HCT116 (cell line): Measurements from ENCODE around the gene SCAI. TPM values are rescaled to one million over a fixed set of nuclear protein-coding genes. Genes with fewer than 3 reads are reported as not detected.

ENCODE experiments used
- ATAC-seq: fragments of 200-7000 bp; cut with Tn5 transposase; 2 replicates; pipeline ENCODE4 v1.9.1; 2020; ENCODE audit warnings: mild to moderate bottlenecking, moderate library complexity
- BruUV-seq: library from RNA; stranded (reverse); fragments of 400-500 nt; replicated peaks from 2 replicates; lab custom pipeline; 2021; lab: Mats Ljungman, UMichigan
- CTCF ChIA-PET: fragments of 300-600 bp; sonication (Branson Sonifier 250); formaldehyde crosslinking; loops from one replicate; lab custom pipeline; 2021; ENCODE audit warnings: antibody characterized with exemption; lab: Charles Lee
- POLR2A ChIA-PET: fragments of 300-600, 350-600 bp; sonication (Branson Sonifier 250); formaldehyde crosslinking; loops from one replicate; lab custom pipeline; 2021; ENCODE audit warnings: antibody characterized with exemption; lab: Charles Lee
- RAD21 ChIA-PET, 2 experiments: fragments of 300-600 bp; sonication (Branson Sonifier 250); formaldehyde crosslinking; loops; one replicate each; lab custom pipeline; 2023; ENCODE audit warnings: low total read pairs in 2 of 2; ENCODE audit not compliant: uncharacterized antibody in 2 of 2, unreplicated experiment in 2 of 2, low non-redundant PET in 1 of 2; lab: Charles Lee
- DNase-seq: peaks from one replicate; pipeline ENCODE4 v3.0.0-alpha.2; 2010; ENCODE audit warnings: low read depth, low spot score
- H2AFZ ChIP-seq: fragments of 200-600 bp; shearing (Covaris generic), sonication (generic); 2 replicates; pipeline ENCODE4 v1.6.1; 2017; ENCODE audit warnings: low read depth, mixed run types, mixed read lengths, antibody characterized with exemption, low read length; ENCODE audit not compliant: poor library complexity, severe bottlenecking
- H3K27ac ChIP-seq: 2 replicates; pipeline ENCODE4 v1.5.1; 2012; ENCODE audit warnings: low read depth, low read length
- H3K27me3 ChIP-seq: fragments of 200-600 bp; sonication (generic); 2 replicates; pipeline ENCODE4 v1.6.1; 2016; ENCODE audit warnings: mixed run types, low read length, mixed read lengths; ENCODE audit not compliant: insufficient read depth
- H3K36me3 ChIP-seq, 2 experiments: fragments of 200-500 bp in 1 of 2; fragments of 200-600 bp in 1 of 2; sonication (Bioruptor generic) in 1 of 2; sonication (generic) in 1 of 2; 2 replicates each; pipeline versions ENCODE4 v1.5.1 to v1.6.1; 2014 to 2016; ENCODE audit warnings: low read length in 2 of 2, inconsistent platforms in 1 of 2, mixed read lengths in 1 of 2, mixed run types in 1 of 2; ENCODE audit not compliant: insufficient read depth in 2 of 2, control insufficient read depth in 1 of 2
- H3K4me1 ChIP-seq, 2 experiments: fragments of 200-600 bp in 1 of 2; sonication (generic) in 1 of 2; 2 replicates each; pipeline versions ENCODE4 v1.5.1 to v1.6.1; 2012 to 2017; ENCODE audit warnings: low read length in 2 of 2, inconsistent platforms in 1 of 2, mild to moderate bottlenecking in 1 of 2, mixed read lengths in 1 of 2, mixed run types in 1 of 2, moderate library complexity in 1 of 2; ENCODE audit not compliant: insufficient read depth in 2 of 2, control insufficient read depth in 1 of 2
- H3K4me2 ChIP-seq: fragments of 200-600 bp; sonication (generic); 2 replicates; pipeline ENCODE4 v1.6.1; 2017; ENCODE audit warnings: mixed run types, low read length, mixed read lengths
- H3K4me3 ChIP-seq, 2 experiments: fragments of 200-600 bp in 1 of 2; sonication (generic) in 1 of 2; replicated peaks in 1 of 2; 2 replicates each; pipeline ENCODE4 v1.5.1; 2011 to 2016; ENCODE audit warnings: low read length in 2 of 2, control low read depth in 1 of 2, low read depth in 1 of 2, mild to moderate bottlenecking in 1 of 2, mixed read lengths in 1 of 2, mixed run types in 1 of 2
- H3K79me2 ChIP-seq: fragments of 200-600 bp; sonication (generic); 2 replicates; pipeline ENCODE4 v1.6.1; 2017; ENCODE audit warnings: mild to moderate bottlenecking, mixed run types, low read length, moderate library complexity, mixed read lengths; ENCODE audit not compliant: insufficient read depth
- H3K9ac ChIP-seq: fragments of 200-600 bp; sonication (generic); 2 replicates; pipeline ENCODE4 v1.6.1; 2016; ENCODE audit warnings: low read length, mixed read lengths
- H3K9me2 ChIP-seq: fragments of 200-600 bp; sonication (generic), shearing (Covaris generic); 2 replicates; pipeline ENCODE4 v1.6.1; 2017; ENCODE audit warnings: mixed run types, mild to moderate bottlenecking, moderate library complexity; ENCODE audit not compliant: insufficient read depth
- H3K9me3 ChIP-seq, 2 experiments: fragments of 200-500 bp in 1 of 2; fragments of 200-600 bp in 1 of 2; sonication (Bioruptor generic) in 1 of 2; sonication (generic) in 1 of 2; 2 replicates each; pipeline ENCODE4 v1.6.1; 2014 to 2017; ENCODE audit warnings: low read length in 2 of 2, mixed read lengths in 2 of 2, inconsistent platforms in 1 of 2, low read depth in 1 of 2, mild to moderate bottlenecking in 1 of 2, mixed run types in 1 of 2, moderate library complexity in 1 of 2; ENCODE audit not compliant: control insufficient read depth in 1 of 2, insufficient read depth in 1 of 2
- H4K20me1 ChIP-seq: fragments of 200-600 bp; sonication (generic), shearing (Covaris generic); 2 replicates; pipeline ENCODE4 v1.6.1; 2017; ENCODE audit warnings: mixed run types, mild to moderate bottlenecking, moderate library complexity; ENCODE audit not compliant: insufficient read depth
- ATF3 ChIP-seq: IDR thresholded peaks from 2 replicates; pipeline ENCODE4 v1.6.1; 2012
- CBX3 ChIP-seq: IDR thresholded peaks from 2 replicates; pipeline ENCODE4 v1.6.1; 2012; ENCODE audit warnings: low read depth
- CEBPB ChIP-seq: IDR thresholded peaks from 2 replicates; pipeline ENCODE4 v1.6.1; 2012; ENCODE audit warnings: low read depth
- CTCF ChIP-seq, 3 experiments: fragments of 200-600 bp in 1 of 3; sonication (generic) in 1 of 3; IDR thresholded peaks in 2 of 3; conservative IDR thresholded peaks in 1 of 3; 2 replicates each; pipeline ENCODE4 v1.5.1; 2012 to 2017; ENCODE audit warnings: low read depth in 2 of 3, low read length in 2 of 3, antibody characterized with exemption in 1 of 3, borderline replicate concordance in 1 of 3, control low read depth in 1 of 3, mild to moderate bottlenecking in 1 of 3, mixed read lengths in 1 of 3, mixed run types in 1 of 3, moderate library complexity in 1 of 3; ENCODE audit not compliant: insufficient read depth in 1 of 3
- ELF1 ChIP-seq: IDR thresholded peaks from 2 replicates; pipeline ENCODE4 v1.6.1; 2012; ENCODE audit warnings: low read depth, borderline replicate concordance
- EZH2 ChIP-seq: fragments of 200-600 bp; sonication (generic); IDR thresholded peaks from 2 replicates; pipeline ENCODE4 v1.6.1; 2017; ENCODE audit warnings: antibody characterized with exemption, mixed run types
- FOSL1 ChIP-seq: IDR thresholded peaks from 2 replicates; pipeline ENCODE4 v1.6.1; 2012; ENCODE audit warnings: low read depth
- JUND ChIP-seq: IDR thresholded peaks from 2 replicates; pipeline ENCODE4 v1.6.1; 2012
- POLR2AphosphoS5 ChIP-seq: IDR thresholded peaks from 2 replicates; pipeline ENCODE4 v1.6.1; 2011; ENCODE audit warnings: mild to moderate bottlenecking, low read depth, low read length, moderate library complexity
- RAD21 ChIP-seq: IDR thresholded peaks from 2 replicates; pipeline ENCODE4 v1.6.1; 2012; ENCODE audit warnings: low read depth, mild to moderate bottlenecking
- SP1 ChIP-seq: IDR thresholded peaks from 2 replicates; pipeline ENCODE4 v1.6.1; 2012; ENCODE audit warnings: low read depth
- TCF7L2 ChIP-seq: IDR thresholded peaks from 2 replicates; pipeline ENCODE4 v1.7.0; 2011; ENCODE audit warnings: borderline replicate concordance, inconsistent platforms; ENCODE audit not compliant: insufficient read depth, insufficient read length; ENCODE audit errors: extremely low read depth
- ZNF274 ChIP-seq: fragments of 200-500 bp; sonication (Bioruptor generic); IDR thresholded peaks from 2 replicates; pipeline ENCODE4 v1.6.1; 2014; ENCODE audit warnings: mild to moderate bottlenecking, low read depth, low read length, inconsistent platforms
- intact Hi-C: fragments of 100-400 bp; cut with micrococcal nuclease; formaldehyde crosslinking; loops from 2 replicates; pipeline ENCODE4 v1.10.0; 2022
- total RNA-seq: library from RNA; stranded (reverse); gene quantifications from one replicate; pipeline ENCODE4 v1.2.1, GENCODE V29; 2021; ENCODE audit not compliant: unreplicated experiment
- TF ChIP-seq, protein P1 (sequence below): IDR thresholded peaks from 2 replicates; pipeline ENCODE4 v1.6.1; 2012
- TF ChIP-seq, protein P2 (sequence below): IDR thresholded peaks from 2 replicates; pipeline ENCODE4 v1.6.1; 2012; ENCODE audit warnings: low read depth

SCAI gene
- total RNA-seq, 1 experiment from 2014 or later: 14.0 TPM

DNA sequence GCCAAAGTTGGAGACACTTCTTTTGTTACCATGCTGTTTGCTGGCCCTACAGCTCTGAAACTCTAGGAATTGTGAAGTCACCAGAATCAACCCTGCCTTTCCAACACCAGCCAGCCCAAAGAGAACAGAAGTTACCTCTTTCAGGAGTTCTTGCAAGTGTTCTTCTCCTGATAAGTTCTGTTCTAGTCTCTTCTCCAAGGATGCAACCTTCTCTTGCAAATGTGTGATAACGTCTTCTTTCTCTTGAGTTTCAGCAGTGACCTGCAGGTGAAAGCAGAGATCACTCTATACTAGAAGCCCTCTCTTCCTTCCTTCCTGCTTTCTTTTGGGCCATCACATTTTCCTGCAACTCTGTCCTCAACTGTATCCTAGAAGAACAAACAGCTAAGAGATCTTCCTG, 231.6 kb downstream of the SCAI start:
- Histone ChIP-seq H3K9ac (no peak overlapping the region), H3K9me3 (no peaks in the 10 kb centered on the region), H4K20me1 (no peaks in the 10 kb centered on the region; the same call in 1 of the 2 replicates), H2AFZ (no peak overlapping the region), H3K27me3 (no peaks in the 10 kb centered on the region), H3K79me2 (no peaks in the 10 kb centered on the region), H3K36me3 (no peaks in the 10 kb centered on the region; a peak in 2 of 4 replicates), H3K4me1 (no peaks in the 10 kb centered on the region), H3K9me2 (no peaks in the 10 kb centered on the region), H3K4me3 (no peak overlapping the region), H3K4me2 (no peak overlapping the region), H3K27ac (no peak overlapping the region)
- ChIA-PET CTCF (no interaction called here), POLR2A (no interaction called here), RAD21 (no interaction called here)
- no peak for DNase-seq
- no peak for ATAC-seq
- BruUV-seq: no TSS peak
- intact Hi-C loops: no loop called here
- TF ChIP-seq CTCF (IDR thresholded peaks at IDR 0.05 in 2 of 3, conservative IDR thresholded peaks at IDR 0.05 in 1 of 3; ENCODE audit: borderline replicate concordance in 1 of 3, insufficient read depth in 1 of 3, low read depth in 2 of 3, low read length in 2 of 3) (no peak), JUND (no peak), ZNF274 (no peak), RAD21 (no peak), CBX3 (no peak), FOSL1 (no peak), POLR2AphosphoS5 (no peak), SP1 (no peak), CEBPB (no peak), ELF1 (no peak), EZH2 (no peak), ATF3 (no peak), TCF7L2 (no peak)
- TF ChIP-seq, protein P1, sequence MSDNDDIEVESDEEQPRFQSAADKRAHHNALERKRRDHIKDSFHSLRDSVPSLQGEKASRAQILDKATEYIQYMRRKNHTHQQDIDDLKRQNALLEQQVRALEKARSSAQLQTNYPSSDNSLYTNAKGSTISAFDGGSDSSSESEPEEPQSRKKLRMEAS: no peak
- TF ChIP-seq, protein P2, sequence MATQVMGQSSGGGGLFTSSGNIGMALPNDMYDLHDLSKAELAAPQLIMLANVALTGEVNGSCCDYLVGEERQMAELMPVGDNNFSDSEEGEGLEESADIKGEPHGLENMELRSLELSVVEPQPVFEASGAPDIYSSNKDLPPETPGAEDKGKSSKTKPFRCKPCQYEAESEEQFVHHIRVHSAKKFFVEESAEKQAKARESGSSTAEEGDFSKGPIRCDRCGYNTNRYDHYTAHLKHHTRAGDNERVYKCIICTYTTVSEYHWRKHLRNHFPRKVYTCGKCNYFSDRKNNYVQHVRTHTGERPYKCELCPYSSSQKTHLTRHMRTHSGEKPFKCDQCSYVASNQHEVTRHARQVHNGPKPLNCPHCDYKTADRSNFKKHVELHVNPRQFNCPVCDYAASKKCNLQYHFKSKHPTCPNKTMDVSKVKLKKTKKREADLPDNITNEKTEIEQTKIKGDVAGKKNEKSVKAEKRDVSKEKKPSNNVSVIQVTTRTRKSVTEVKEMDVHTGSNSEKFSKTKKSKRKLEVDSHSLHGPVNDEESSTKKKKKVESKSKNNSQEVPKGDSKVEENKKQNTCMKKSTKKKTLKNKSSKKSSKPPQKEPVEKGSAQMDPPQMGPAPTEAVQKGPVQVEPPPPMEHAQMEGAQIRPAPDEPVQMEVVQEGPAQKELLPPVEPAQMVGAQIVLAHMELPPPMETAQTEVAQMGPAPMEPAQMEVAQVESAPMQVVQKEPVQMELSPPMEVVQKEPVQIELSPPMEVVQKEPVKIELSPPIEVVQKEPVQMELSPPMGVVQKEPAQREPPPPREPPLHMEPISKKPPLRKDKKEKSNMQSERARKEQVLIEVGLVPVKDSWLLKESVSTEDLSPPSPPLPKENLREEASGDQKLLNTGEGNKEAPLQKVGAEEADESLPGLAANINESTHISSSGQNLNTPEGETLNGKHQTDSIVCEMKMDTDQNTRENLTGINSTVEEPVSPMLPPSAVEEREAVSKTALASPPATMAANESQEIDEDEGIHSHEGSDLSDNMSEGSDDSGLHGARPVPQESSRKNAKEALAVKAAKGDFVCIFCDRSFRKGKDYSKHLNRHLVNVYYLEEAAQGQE: no peak
